ENCODE measurements around the gene SCYGR7. TPM values are rescaled to one million over a fixed set of nuclear protein-coding genes. Genes with fewer than 3 reads are reported as not detected.

SCYGR7 gene
- total and polyA plus RNA-seq, 2 of the 13 experiments (the other 11 are each of a cell fraction or from before 2014, with no cell fraction given) = not detected

DNA sequence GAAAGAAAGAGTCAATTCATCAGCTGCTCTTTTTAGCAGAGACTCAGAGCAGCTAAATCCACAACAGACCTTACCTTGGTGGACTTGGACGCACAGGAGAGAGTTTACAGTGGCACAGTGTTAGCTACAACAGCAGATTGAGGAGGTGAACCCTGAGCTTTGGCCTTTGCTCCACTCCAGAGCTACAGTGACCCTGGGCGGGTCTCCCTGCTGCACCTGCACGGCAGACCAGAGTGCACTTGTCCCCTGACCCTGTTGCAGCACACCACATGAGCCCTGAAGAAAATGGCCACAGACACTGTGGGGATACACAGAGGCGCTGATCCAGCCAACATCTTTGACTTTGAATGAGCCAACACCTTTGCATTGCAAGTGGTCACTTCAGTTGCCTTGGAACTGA is 21.3 kb upstream of the SCYGR7 start (continued):
- TF ChIP-seq ZNF446 (CRISPR knock-in tag; IDR thresholded peaks at IDR 0.05) (no peak), ZNF256 (CRISPR knock-in tag; conservative IDR thresholded peaks at IDR 0.05) (no peak), NONO (IDR thresholded peaks at IDR 0.05) (no peak), NONO (CRISPR knock-in tag; conservative IDR thresholded peaks at IDR 0.05) (peak; percentile 72), ZSCAN21 (CRISPR knock-in tag; IDR thresholded peaks at IDR 0.05; ENCODE audit: borderline replicate concordance) (no peak), HOXA9 (CRISPR knock-in tag; IDR thresholded peaks at IDR 0.05; ENCODE audit: borderline replicate concordance) (no peak), ZNF331 (CRISPR knock-in tag; IDR thresholded peaks at IDR 0.05) (peak; percentile 63; the same call in 1 of the 2 replicates), ZNF749 (CRISPR knock-in tag; IDR thresholded peaks at IDR 0.05; ENCODE audit: borderline replicate concordance) (no peak), YEATS2 (CRISPR knock-in tag; IDR thresholded peaks at IDR 0.05; ENCODE audit: borderline replicate concordance) (0 out of 2 replicates have a peak, but pooled peaks have one; percentile 17), HMGA1 (CRISPR knock-in tag; conservative IDR thresholded peaks at IDR 0.05) (no peak), ZSCAN31 (CRISPR knock-in tag; IDR thresholded peaks at IDR 0.05; ENCODE audit: low read depth) (peak; percentile 54; the same call in 1 of the 2 replicates), ZHX1 (CRISPR knock-in tag; IDR thresholded peaks at IDR 0.05; ENCODE audit: low read depth) (peak; percentile 45; the same call in 1 of the 2 replicates), MIER3 (CRISPR knock-in tag; IDR thresholded peaks at IDR 0.05; ENCODE audit: borderline replicate concordance) (0 out of 2 replicates have a peak, but pooled peaks have one; percentile 30), FOSL2 (CRISPR knock-in tag; IDR thresholded peaks at IDR 0.05) (peak; percentile 17; the same call in 1 of the 2 replicates), RXRA (CRISPR knock-in tag; IDR thresholded peaks at IDR 0.05) (peak; percentile 89)
